Stimulated activated CD4-positive, alpha-beta T cell treated with anti-CD3 and anti-CD28 coated beads, Interleukin-1b, Interleukin-23, amount 100 ng/mL, for 24 hours (primary cell): ENCODE measurements around the gene PCYT1A.
"Not testable (repeated sequence)": the region's sequence is repeated elsewhere in the genome, so short reads cannot be mapped to it uniquely, and the experiment has no call there.

Experiments
- DNase-seq, 4 experiments: peaks; one replicate each; pipeline ENCODE4 v3.0.0-alpha.2; 2020; ENCODE audit warnings: low read depth in 4 of 4, low spot score in 1 of 4

The PCYT1A gene

DNA sequence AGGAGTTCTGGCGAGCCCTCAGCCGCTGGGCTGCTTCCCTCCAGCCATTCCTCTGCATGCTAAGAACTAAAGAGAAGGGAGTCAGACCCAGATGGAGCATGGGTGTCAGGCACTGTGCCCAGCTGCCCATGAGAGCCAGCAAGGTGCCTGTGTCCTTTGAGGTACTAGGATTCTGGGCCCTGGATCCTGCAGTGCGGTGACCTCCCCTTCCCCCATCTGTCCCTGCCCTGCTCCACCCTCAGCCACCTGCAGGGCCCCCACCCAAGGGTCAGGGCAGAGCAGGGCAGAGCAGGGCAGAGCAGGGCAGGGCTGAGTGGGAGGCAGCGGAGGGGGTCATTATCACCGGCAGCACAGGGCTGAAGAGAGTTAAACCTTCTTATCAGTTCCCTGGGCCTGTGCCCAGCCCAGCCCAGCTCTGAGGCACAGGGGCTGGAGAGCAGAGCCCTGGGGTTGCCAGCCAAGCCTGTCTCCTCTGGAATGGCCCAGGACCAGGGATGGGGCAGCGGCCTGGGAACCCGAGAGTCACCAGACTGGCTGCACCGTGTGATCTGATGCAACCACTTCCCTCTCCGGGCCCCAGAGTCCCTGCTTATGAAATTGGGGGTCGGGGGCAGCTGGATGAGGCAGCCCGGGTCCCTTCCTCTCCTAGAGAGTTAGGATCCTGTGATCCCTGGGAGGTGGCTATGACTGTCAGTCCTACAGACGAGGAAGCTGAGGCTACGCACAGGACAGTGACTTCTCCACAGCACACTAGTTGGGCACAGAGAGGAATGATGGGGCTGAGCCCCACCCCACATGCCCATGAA lies 93.6 kb downstream of the PCYT1A start:
- DNase-seq: no peak

DNA sequence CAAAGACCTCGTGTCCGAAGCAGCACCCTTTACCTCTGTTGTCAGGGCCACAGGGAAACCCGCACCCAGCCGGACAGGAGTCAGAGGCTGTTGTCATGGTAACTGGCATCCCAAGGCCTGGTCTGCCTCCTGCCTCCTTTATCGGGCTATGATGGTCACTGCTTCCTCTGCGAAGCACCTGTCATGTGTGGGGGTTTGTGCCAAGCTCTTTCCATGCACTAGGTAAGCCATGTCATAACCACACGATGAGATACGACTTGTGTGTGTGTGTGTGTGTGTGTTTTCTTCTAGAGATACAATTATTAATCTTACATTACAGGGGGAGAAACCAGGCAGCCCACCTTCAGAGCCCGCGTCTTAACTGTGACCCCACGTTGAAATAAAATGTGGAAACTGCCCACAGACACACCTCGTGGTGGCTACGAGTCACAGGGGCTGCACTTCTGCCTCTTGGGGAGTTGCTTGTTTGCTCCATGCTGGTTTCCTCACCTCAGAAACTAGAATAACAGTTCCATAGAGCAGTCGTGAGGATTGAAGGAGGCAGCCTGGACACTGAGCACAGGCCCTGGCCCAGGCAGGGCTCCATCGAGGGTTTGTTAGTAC lies 94.3 kb downstream of the PCYT1A start:
- no peak for DNase-seq

DNA sequence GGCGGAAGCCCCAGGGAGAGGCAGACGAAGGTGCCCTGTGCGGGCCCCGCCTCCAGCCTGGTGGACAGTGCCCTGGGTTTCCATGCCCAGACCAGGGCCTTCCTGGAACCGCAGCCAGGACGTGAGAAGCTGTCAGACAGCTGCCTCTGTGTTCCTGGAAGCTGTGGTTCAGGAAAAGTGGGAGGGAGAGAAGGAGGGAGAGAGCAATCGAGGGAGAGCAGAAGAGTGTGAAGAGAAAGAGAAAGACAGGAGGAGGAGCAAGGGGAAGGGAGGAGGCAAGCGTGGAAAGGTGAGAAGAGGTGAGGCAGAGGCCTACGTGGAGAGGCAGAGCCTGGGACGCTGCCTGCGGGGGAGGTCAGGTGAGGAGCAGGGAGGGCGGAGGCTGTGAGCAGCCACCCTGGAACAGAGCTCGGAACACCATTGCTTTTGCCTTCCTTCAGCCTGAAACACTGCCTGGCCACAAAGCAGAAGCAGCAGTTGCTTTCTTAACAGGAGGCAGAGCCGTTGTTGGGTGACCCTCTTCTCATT lies 94.9 kb downstream of the PCYT1A start:
- DNase-seq: no peak

DNA sequence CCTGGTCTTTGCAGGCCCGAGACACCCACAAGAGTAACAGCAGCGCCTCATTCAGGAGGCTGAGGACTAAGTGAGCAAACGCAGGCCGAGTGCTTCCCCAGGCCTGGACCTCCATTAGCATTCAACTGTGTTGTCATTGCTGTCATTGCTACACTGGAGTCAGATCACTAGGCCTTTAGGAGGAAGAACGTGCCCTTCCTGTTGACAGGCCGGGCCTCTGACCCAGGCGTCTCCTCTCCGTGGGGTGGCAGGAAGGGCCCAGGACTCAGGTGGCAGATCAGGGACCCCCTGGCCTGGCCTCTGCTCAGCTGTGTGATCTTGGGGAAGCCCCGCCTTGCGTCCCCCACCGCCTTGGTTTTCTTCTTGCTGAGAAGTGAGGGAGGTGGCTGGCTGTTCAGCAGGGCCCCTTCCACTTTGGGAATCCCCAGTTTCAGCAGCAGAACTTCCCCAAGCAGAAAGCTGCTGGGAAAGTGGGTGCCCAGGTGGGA lies 95.4 kb downstream of the PCYT1A start:
- no peak for DNase-seq

DNA sequence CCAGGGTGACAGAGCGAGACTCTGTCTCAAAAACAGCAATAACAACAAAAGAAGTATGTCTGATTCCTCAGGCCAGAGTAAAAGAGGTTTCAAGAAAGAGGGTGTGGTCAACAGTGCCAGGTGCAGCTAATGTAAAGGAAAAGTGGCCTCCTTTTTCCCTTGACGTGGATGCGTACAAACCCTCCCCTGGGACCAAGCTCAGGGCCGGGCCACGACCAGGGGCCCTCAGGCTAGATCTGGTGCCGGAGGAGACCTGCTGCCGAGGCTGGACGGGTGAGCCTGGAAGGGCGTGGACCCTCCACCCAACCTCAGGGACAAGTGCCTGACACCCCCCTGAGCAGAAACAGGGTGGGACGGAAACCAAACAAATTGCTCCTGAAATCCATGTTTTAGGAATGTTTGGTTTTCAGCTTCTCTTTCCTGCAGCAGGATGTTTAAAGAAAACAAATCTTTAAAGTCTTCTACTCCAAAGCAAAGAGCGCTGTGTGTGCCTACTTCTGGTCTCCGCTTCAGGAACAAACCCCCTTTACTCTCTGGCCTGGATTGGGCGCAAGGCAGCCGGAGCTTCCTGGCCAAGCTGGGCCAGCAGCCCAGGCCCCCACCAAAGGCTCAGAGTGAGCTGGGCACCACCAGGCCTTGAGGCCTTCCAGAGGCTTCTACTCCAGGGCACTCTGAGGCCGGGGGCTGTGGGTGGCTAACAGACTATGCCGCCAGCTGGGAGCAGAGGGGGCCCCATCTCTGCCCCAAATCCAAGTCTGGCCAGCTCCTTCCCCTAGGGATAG lies 97.8 kb downstream of the PCYT1A start:
- DNase-seq: no peak

DNA sequence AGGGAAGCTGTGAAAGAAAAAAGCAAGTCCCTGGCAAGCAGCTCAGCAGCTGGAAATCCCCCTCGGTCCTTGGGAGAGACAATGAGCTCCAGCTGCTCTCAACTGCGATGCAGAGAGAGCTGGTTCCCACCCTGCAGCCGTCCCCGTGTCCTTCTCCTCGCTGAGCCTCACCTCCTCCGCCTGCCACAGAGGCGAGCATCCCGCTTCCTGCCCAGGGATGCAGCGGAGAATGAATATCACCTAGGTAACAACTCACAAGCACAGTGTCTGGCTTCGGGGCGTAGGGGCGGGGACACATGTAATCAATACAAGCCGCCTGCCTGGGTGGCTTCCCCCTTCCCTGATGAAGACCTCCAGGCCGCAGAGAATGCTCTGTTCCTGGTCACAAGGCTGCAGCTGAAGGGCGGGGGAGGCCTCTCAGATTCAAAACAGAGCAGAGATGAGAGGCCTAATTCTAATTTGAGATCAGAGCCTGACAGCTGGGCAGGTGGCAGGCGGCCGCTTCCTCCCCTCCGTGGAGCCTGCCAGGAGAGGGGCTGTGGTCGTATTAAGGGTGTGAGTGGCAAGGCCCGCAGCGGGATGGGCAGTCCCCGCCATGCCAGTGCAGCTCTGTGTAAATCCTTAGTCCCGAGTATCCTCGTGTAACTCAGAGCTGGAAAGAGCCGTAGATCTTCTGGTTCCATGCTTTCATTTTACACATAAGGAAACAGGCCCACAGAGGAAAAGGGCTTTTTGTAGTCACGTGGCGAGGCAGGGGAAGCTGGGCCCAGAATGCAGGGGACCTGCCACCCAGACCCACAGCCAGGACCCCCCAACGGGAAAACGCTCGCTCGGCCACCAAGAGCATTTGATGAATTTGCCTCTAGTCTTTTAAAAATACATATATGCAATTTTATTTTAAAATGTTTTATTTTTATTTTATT lies 100.6 kb downstream of the PCYT1A start:
- DNase-seq: no peak

DNA sequence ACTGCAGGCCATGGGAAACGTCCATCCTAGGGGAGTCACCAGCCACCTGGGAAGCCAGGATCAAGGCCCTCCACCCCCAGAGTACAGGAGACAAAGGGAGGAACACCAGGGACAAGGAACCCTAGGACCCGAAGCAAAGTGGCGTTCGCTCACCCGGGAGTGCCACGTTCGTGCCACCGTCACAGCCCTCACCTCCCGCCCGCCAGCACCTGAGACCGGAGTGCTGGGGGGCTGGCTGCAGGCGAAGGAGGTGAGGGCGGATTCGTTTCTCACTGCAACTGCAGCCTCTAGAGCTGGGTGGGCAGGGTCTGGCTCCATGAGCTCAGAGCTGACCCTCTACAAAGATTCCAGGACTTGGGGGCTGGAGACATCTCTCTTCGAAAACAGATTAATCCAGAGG lies 102.6 kb downstream of the PCYT1A start:
- no peak for DNase-seq

DNA sequence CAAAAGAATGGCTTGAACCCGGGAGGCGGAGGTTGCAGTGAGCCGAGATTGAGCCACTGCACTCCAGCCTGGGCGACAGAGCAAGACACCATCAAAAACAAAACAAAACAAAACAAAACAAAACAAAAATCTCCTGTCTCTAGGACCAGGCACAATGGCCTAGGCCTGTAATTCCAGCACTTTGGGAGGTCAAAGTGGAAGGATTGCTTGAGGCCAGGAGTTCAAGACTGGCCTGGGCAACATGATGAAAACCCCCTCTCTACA lies 103.4 kb downstream of the PCYT1A start:
- DNase-seq: not testable (repeated sequence)

DNA sequence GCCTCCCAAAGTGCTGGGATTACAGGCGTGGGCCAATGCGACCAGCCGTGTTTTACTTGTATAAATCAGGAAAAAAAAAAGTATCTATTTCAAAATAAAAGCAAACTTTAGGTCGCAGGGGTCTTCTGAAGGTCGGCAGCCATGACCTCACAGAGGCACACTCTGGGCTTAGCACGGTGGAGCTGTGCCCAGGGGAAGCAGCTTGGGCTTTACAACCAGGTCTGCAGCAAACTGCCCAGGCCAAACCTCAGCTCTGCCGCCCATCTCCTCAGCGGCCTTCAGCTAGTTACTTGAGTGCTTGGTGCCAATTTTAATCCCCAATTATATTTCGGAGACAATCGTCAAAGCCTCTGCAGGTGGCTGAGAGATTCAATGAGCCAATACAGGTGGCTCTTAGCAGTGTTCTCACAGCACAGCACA lies 106.4 kb downstream of the PCYT1A start:
- DNase-seq: no peak

DNA sequence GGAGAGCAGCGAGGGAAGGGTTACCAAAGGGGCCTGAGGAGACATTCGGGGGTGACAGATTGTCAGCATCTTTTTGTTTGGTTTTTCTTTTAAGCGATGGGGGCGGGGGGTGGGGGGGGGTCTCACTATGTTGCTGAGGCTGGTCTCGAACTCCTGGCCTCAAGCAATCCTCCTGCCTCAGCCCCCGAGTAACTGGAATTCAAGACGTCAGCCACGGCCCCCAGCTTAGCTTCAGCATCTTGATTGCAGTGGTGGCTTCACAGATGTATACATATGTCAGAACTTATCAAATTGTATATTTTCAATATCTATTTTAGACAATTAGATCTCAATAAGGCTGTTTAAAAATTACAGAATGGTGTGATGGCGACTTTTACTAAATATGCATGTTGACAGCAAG lies 107.2 kb downstream of the PCYT1A start:
- DNase-seq: no peak
